HCEC 1CT (cell line): ENCODE data around the gene PIF1.

Experiments used
- DNase-seq: peaks from one replicate; pipeline ENCODE4 v3.0.0-alpha.2; 2017

The PIF1 gene

GRCh38 chr15:64825431-64826294 lies at the start of gene PIF1:
PIF1 (minus strand) TSS chr15:64825647; CDS start chr15:64824335, 1,312 bp downstream.
- peak; percentile 99 for DNase-seq

- no peak for DNase-seq
Observed at GRCh38 chr15:64870353-64870752, 44.9 kb upstream of the PIF1 start.

- no peak for DNase-seq
Observed at GRCh38 chr15:64869501-64869900, 44.1 kb upstream of the PIF1 start.

- peak; percentile 90 for DNase-seq
Observed at GRCh38 chr15:64865998-64866520, 40.6 kb upstream of the PIF1 start.

GRCh38 chr15:64865126-64865997 lies 39.9 kb upstream of the PIF1 start:
- peak; percentile 16 for DNase-seq

GRCh38 chr15:64864068-64864467 lies 38.6 kb upstream of the PIF1 start:
- DNase-seq = no peak

- DNase-seq = no peak
Observed at GRCh38 chr15:64862408-64862807, 37.0 kb upstream of the PIF1 start.

GRCh38 chr15:64861960-64862359 lies 36.5 kb upstream of the PIF1 start:
- no peak for DNase-seq

- DNase-seq = no peak
Observed at GRCh38 chr15:64861331-64861730, 35.9 kb upstream of the PIF1 start.

GRCh38 chr15:64859226-64859625 lies 33.8 kb upstream of the PIF1 start:
- DNase-seq = no peak

- no peak for DNase-seq
Observed at GRCh38 chr15:64858021-64858575, 32.7 kb upstream of the PIF1 start.

GRCh38 chr15:64857421-64857820 lies 32.0 kb upstream of the PIF1 start:
- DNase-seq = peak; percentile 64

- peak; percentile 64 for DNase-seq
Observed at GRCh38 chr15:64856429-64857145, 31.1 kb upstream of the PIF1 start.

- peak; percentile 25 for DNase-seq
Observed at GRCh38 chr15:64855205-64855975, 29.9 kb upstream of the PIF1 start.

GRCh38 chr15:64854526-64854925 lies 29.1 kb upstream of the PIF1 start:
- no peak for DNase-seq

GRCh38 chr15:64854041-64854440 lies 28.6 kb upstream of the PIF1 start:
- DNase-seq = no peak

GRCh38 chr15:64851503-64851840 lies 26.0 kb upstream of the PIF1 start:
- DNase-seq = peak; percentile 80

- no peak for DNase-seq
Observed at GRCh38 chr15:64850778-64851502, 25.5 kb upstream of the PIF1 start.

GRCh38 chr15:64847876-64848716 lies 22.6 kb upstream of the PIF1 start:
- DNase-seq = no peak

GRCh38 chr15:64847448-64847847 lies 22.0 kb upstream of the PIF1 start:
- no peak for DNase-seq
